Neural cell (in vitro differentiated cells): ENCODE measurements around the gene MYLK3. TPM values are rescaled to one million over a fixed set of nuclear protein-coding genes. Genes with fewer than 3 reads are reported as not detected.

Source experiments
- H2AFZ ChIP-seq: fragments of 200-600, 300-800 bp; sonication (generic), shearing (Covaris generic); 2 replicates; pipeline ENCODE4 v1.6.0; 2014; ENCODE audit warnings: low read depth, mild to moderate bottlenecking, antibody characterized with exemption, low read length, moderate library complexity
- H3F3A ChIP-seq: fragments of 200-600 bp; shearing (Covaris generic); 2 replicates; pipeline ENCODE4 v1.6.1; 2016; ENCODE audit warnings: mild to moderate bottlenecking, moderate library complexity, mixed read lengths, antibody characterized with exemption, low read length; ENCODE audit not compliant: insufficient read depth, poor library complexity, severe bottlenecking
- H3K27ac ChIP-seq: fragments of 200-600, 300-800 bp; sonication (generic), shearing (Covaris generic); 2 replicates; pipeline ENCODE4 v1.5.1; 2014; ENCODE audit warnings: mild to moderate bottlenecking, low read length, moderate library complexity
- H3K27me3 ChIP-seq: fragments of 300-800, 200-600 bp; sonication (generic), shearing (Covaris generic); 2 replicates; pipeline ENCODE4 v1.6.0; 2014; ENCODE audit warnings: mild to moderate bottlenecking, low read depth, low read length, moderate library complexity; ENCODE audit not compliant: insufficient read depth
- H3K36me3 ChIP-seq: fragments of 300-800, 200-600 bp; sonication (generic), shearing (Covaris generic); 2 replicates; pipeline ENCODE4 v1.5.1; 2014; ENCODE audit warnings: mild to moderate bottlenecking, antibody characterized with exemption, low read length, moderate library complexity; ENCODE audit not compliant: insufficient read depth
- H3K4me2 ChIP-seq: fragments of 300-800, 200-600 bp; sonication (generic), shearing (Covaris generic); 2 replicates; pipeline ENCODE4 v1.6.0; 2014; ENCODE audit warnings: mild to moderate bottlenecking, low read length
- H3K4me3 ChIP-seq: fragments of 300-800, 200-600 bp; sonication (generic), shearing (Covaris generic); 2 replicates; pipeline ENCODE4 v1.5.1; 2014; ENCODE audit warnings: mild to moderate bottlenecking, low read length, moderate library complexity
- H3K79me2 ChIP-seq: fragments of 200-600 bp; shearing (Covaris generic); replicated peaks from 2 replicates; pipeline ENCODE4 v1.6.0; 2014; ENCODE audit warnings: mild to moderate bottlenecking, low read length, moderate library complexity; ENCODE audit not compliant: insufficient read depth
- H3K9ac ChIP-seq: fragments of 300-800, 200-600 bp; sonication (generic), shearing (Covaris generic); 2 replicates; pipeline ENCODE4 v1.6.1; 2016; ENCODE audit warnings: mild to moderate bottlenecking, low read length, mixed read lengths
- H3K9me2 ChIP-seq: fragments of 200-600 bp; shearing (Covaris generic); 2 replicates; pipeline ENCODE4 v1.6.1; 2016; ENCODE audit warnings: mild to moderate bottlenecking, low read length, mixed read lengths; ENCODE audit not compliant: insufficient read depth
- H3K9me3 ChIP-seq: fragments of 200-600, 300-800 bp; sonication (generic), shearing (Covaris generic); 2 replicates; pipeline ENCODE4 v1.6.1; 2016; ENCODE audit warnings: mild to moderate bottlenecking, mixed run types, low read length, moderate library complexity, mixed read lengths
- H4K20me1 ChIP-seq: fragments of 200-600 bp; shearing (Covaris generic); 2 replicates; pipeline ENCODE4 v1.6.1; 2016; ENCODE audit warnings: mild to moderate bottlenecking, mixed run types; ENCODE audit not compliant: insufficient read depth
- CTCF ChIP-seq: fragments of 450-650 bp; IDR thresholded peaks from 2 replicates; pipeline ENCODE4 v1.5.1; 2014; ENCODE audit warnings: antibody characterized with exemption, mild to moderate bottlenecking, moderate library complexity; ENCODE audit not compliant: poor library complexity, severe bottlenecking
- EP300 ChIP-seq: fragments of 450-650 bp; conservative IDR thresholded peaks from 2 replicates; pipeline ENCODE4 v1.6.1; 2014; ENCODE audit warnings: antibody characterized with exemption, mild to moderate bottlenecking, moderate library complexity; ENCODE audit not compliant: poor library complexity, severe bottlenecking
- EZH2 ChIP-seq: fragments of 200-600, 300-800 bp; shearing (Covaris generic), sonication (generic); IDR thresholded peaks from 2 replicates; pipeline ENCODE4 v1.6.1; 2014; ENCODE audit warnings: antibody characterized with exemption, low read length, borderline replicate concordance, mild to moderate bottlenecking; ENCODE audit not compliant: insufficient read depth, poor library complexity, severe bottlenecking
- RAD21 ChIP-seq: fragments of 450-650 bp; conservative IDR thresholded peaks from 2 replicates; pipeline ENCODE4 v1.6.1; 2014; ENCODE audit warnings: antibody characterized with exemption, mild to moderate bottlenecking, moderate library complexity
- REST ChIP-seq: IDR thresholded peaks from 2 replicates; pipeline ENCODE4 v1.6.1; 2012; ENCODE audit warnings: borderline replicate concordance
- SMC3 ChIP-seq: fragments of 450-650 bp; conservative IDR thresholded peaks from 2 replicates; pipeline ENCODE4 v1.6.1; 2014; ENCODE audit warnings: antibody characterized with exemption, mild to moderate bottlenecking, moderate library complexity; ENCODE audit not compliant: poor library complexity
- polyA plus RNA-seq: library from polyadenylated mRNA; depleted of rRNA; stranded (reverse); fragments of >200 nt; gene quantifications from 2 replicates; pipeline ENCODE4 v1.2.3, GENCODE V29; 2014

The MYLK3 gene
- polyA plus RNA-seq, 1 donor from 2014 or later: 0.07 TPM

GRCh38 chr16:46712911-46713310 is 35.2 kb downstream of the MYLK3 start:
- H3K9ac ChIP-seq: no peak overlapping the region
- no peaks in the 10 kb centered on the region for H4K20me1 ChIP-seq
- H3K27ac ChIP-seq: no peak overlapping the region
- no peaks in the 10 kb centered on the region for H3K36me3 ChIP-seq
- H3K4me3 ChIP-seq: no peak overlapping the region
- H3K9me3 ChIP-seq: no peaks in the 10 kb centered on the region
- no peaks in the 10 kb centered on the region for H3K79me2 ChIP-seq
- no peak for TF ChIP-seq CTCF
- no peak for TF ChIP-seq SMC3
- no peak for TF ChIP-seq RAD21
- TF ChIP-seq EZH2: no peak
- TF ChIP-seq REST: no peak
- H2AFZ ChIP-seq: no peak overlapping the region
- H3F3A ChIP-seq: no peaks in the 10 kb centered on the region
- no peak overlapping the region for H3K4me2 ChIP-seq
- H3K27me3 ChIP-seq: no peaks in the 10 kb centered on the region
- no peaks in the 10 kb centered on the region for H3K9me2 ChIP-seq

GRCh38 chr16:46711106-46712058 is 36.8 kb downstream of the MYLK3 start:
- no peak for TF ChIP-seq EP300
- TF ChIP-seq EZH2: no peak
- H3F3A ChIP-seq: no peaks in the 10 kb centered on the region
- H3K9ac ChIP-seq: no peak overlapping the region
- no peaks in the 10 kb centered on the region for H3K36me3 ChIP-seq
- H3K4me2 ChIP-seq: no peak overlapping the region
- no peaks in the 10 kb centered on the region for H3K9me3 ChIP-seq
- no peaks in the 10 kb centered on the region for H3K79me2 ChIP-seq
- H2AFZ ChIP-seq: no peak overlapping the region
- no peaks in the 10 kb centered on the region for H3K27me3 ChIP-seq
- H4K20me1 ChIP-seq: no peaks in the 10 kb centered on the region
- H3K27ac ChIP-seq: no peak overlapping the region
- H3K9me2 ChIP-seq: no peaks in the 10 kb centered on the region
- no peak overlapping the region for H3K4me3 ChIP-seq
